GM19324 (cell line): ENCODE data around the gene OSBPL5.

ENCODE experiments used
- ATAC-seq: cut with Tn5 transposase; IDR thresholded peaks from one replicate; pipeline ENCODE4 v1.9.1; 2021; ENCODE audit warnings: mild to moderate bottlenecking, moderate library complexity; ENCODE audit not compliant: unreplicated experiment, low FRiP score

OSBPL5 gene

GRCh38 chr11:3152471-3153110 is 12.5 kb downstream of the OSBPL5 start:
- no peak for ATAC-seq

DNA sequence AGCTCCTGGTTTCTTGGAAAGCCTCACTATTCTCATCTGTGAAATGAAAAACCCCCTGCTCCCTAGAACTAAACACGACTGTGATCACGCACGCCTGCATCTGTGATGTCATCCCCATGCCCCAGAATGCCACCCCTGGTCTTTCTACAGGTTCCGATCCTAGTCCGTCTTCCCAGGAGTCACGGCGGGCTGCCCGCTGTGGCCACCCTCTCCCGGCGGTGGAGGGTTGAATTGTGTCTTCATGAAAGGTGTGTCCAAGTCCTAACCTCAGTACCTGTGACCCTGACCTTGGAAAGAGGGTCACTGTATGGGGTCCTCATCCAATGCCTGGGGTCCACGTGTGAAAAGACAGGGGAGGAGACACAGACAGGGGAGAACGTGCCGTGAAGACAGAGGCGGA is 14.4 kb downstream of the OSBPL5 start:
- ATAC-seq, result no peak

DNA sequence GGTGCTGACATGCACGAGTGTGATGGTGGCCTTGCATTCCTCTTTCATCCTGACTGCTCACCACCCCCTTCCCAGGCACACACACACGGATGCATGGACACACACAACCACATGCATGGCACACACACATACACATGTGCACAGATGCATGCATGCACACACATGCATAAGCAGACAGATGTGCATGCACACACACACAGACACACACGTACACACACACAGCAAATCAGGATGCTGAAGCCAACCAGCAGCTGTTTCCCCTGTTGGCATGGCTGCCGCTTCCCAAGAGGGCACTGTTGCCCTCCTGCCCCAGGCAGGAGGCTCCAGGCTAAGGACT is 15.3 kb downstream of the OSBPL5 start:
- ATAC-seq, result no peak

- no peak for ATAC-seq
These were observed 15.9 kb downstream of the OSBPL5 start for GRCh38 chr11:3148990-3149851.

DNA sequence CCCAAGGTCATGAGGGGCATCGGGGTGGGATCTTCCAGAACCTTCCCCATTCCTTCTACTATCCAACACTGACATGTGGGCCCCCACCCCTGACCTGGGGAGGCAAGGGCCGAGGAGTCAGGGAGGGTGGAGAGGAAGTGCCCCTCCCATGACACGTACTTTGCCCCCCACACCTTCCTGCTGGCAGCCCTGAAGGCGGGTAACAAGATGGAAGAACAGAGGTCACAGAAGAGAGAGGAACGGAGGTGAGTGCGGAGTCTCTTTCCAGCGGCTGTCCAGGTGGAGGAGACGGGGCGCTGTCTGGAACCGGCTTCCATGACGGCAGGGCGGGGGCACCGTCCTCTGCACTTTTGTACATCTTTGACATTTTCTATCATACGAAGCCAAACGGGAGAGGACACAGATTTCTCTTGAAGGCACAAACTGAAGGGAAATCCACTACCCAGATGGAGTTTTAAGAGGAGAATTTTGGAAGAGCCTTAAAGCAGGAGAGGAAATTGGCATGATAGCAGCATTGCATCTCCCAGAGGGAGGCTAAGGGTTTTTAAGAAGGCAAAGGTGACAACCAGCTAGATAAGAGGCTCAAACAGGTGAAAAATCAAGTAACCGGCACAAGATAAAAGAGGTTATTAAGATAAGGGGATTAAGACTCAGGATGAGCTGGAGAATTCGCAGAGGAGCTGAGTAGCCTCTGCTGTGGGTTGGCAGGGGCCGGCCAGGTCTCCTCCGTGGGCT is 16.7 kb downstream of the OSBPL5 start:
- ATAC-seq, result no peak

- ATAC-seq, result no peak
These were observed 17.5 kb downstream of the OSBPL5 start for GRCh38 chr11:3147626-3148025.

DNA sequence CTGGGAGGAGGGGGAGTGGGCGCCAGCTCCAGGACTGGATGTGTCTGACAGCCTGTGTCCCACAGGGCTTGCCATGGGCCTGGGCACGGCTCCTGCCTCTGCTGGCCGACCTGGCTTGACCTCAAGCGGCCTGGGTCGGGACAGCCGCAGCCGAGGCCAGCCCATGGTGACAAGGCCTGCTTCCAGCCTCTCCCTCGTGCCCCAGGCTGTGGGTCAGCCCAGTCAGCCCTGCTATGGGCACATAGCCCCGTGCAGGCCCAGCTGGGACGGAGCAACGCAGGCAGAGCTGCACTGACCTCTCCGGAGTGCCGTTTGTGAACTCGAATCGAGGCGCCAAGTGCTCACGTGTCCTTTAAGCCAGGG is 17.9 kb downstream of the OSBPL5 start:
- no peak for ATAC-seq

GRCh38 chr11:3146612-3147256 is 18.4 kb downstream of the OSBPL5 start:
- no peak for ATAC-seq

- no peak for ATAC-seq
These were observed 19.9 kb downstream of the OSBPL5 start for GRCh38 chr11:3145206-3145520.

DNA sequence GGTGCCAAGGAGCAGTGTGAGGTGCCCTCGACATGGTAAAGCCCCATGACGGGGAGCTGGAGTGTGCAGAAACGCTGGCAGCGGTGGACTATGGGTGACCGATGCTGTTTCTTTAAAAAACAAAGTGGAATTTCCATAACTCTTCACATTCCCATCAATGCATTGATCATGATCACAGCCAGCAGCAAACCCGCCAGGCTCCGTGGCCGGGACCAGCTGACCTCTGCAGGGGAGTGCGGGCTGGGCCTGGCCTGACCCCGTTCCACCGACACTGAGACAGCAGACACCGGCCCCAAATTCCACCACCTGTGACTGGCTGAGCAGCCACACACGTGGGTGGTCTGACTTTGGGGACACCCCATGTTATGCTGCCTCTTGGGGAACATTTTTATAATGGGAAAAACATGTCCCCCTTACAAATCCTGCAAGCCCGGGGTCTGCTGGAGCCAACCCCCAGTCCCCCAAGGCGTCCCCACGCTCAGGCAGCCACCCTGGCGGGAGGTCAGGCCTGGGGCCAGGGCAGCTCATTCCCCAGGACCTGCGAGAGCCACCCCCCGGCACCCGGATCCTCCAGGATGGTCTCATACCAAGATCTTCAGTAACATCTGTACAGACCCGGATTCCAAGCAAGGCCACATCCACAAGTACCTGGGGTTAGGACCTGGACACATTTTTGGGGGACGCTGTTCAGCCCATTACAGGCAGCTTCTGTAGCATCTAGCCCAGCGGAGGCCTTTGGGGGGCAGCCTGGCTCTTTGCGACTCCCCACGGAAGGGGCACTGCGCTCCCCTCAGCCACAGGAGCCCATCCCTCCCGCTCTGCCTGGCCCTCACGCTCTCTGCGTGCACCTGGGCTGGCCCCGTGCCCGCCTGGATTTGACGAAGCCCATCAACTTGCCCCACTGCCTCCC is 20.6 kb downstream of the OSBPL5 start:
- no peak for ATAC-seq

DNA sequence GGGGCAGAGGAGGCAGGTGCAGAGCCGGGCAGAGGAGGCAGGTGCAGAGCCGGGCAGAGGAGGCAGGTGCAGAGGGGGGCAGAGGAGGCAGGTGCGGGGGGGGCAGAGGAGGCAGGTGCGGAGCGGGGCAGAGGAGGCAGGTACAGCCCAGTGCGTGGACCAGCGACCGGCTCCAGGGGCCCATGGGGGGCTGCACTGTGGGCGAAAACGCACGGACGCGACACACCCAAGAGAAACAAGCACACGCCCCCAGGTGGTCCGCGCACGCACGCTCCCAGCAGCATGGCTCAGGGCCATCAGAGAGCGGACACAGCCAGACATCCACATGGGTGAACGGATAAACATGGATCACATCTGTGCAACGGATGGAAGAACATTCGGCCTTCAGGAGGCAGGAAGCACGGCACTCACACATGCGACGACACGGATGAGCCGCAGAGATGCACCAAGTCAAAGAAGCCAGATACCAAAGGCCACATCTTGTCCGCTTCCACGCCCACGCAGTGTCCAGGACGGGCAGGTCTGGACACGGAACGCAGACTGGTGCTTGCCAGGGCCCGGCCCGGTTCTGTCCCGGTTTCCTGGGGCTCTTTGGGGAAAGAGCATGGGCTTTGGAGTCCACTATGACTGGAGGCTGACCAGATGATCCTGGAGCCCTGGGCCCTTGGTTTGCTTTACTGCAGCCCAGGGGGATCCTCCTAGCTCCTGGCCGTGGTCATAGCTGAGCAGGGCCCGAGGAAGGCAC is 21.8 kb downstream of the OSBPL5 start:
- no peak for ATAC-seq

DNA sequence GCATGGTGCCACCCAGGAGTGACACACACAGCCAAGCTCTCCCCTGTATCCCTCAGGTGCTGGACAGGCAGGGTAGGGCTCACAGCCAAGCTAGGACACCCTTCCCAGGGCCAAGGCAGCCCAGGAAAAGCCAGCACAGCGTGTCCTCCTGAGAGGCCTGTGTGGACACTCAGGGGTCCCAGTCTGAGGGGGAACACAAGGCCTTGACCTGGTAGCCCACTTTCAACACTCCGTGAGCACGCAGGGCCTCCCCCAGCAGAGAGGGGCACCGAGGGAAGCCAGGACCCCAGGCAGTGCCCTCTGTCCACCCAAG is 24.9 kb downstream of the OSBPL5 start:
- ATAC-seq, result no peak

DNA sequence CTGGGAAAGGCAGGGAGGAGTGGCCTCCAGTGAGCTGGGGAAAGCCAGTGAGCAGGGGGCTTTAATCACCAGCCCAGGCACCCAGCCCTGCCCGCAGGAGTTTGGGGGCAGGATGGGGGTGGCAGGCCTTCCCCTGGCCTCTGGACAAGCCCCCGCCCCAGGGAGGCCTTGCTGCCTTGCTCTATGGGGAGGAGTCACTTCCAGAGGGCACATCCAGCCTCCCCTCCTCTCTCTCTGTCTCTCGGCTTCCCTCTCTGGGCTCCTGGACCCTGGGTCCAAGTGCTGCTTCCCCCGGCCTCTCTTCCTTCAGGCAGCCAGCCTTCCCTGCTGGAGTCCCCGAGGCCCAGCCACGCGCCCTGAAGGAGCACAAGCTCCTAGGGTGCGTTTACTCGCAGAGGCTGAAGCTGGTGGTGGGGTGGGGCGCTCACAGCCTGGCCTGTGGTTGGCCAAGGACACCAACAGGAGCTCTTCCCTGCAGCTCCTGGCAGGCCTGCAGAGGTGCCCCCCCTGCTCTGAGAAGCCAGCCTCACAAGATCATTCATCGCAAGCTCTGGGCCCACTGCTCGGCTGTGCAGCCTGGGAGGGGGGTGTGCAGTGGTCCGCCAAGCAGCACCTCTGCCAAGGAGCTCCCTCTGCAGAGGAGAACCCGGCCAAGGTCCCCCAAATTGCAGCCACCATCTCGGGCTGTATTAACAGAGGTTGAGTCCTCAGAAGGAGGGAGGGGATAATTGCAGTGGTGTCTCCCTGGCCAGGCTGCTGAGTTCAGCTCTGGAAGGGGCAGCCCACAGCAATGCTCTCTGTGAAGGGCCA is 25.4 kb downstream of the OSBPL5 start:
- ATAC-seq, result no peak

- no peak for ATAC-seq
These were observed 26.0 kb downstream of the OSBPL5 start for GRCh38 chr11:3139086-3139440.

DNA sequence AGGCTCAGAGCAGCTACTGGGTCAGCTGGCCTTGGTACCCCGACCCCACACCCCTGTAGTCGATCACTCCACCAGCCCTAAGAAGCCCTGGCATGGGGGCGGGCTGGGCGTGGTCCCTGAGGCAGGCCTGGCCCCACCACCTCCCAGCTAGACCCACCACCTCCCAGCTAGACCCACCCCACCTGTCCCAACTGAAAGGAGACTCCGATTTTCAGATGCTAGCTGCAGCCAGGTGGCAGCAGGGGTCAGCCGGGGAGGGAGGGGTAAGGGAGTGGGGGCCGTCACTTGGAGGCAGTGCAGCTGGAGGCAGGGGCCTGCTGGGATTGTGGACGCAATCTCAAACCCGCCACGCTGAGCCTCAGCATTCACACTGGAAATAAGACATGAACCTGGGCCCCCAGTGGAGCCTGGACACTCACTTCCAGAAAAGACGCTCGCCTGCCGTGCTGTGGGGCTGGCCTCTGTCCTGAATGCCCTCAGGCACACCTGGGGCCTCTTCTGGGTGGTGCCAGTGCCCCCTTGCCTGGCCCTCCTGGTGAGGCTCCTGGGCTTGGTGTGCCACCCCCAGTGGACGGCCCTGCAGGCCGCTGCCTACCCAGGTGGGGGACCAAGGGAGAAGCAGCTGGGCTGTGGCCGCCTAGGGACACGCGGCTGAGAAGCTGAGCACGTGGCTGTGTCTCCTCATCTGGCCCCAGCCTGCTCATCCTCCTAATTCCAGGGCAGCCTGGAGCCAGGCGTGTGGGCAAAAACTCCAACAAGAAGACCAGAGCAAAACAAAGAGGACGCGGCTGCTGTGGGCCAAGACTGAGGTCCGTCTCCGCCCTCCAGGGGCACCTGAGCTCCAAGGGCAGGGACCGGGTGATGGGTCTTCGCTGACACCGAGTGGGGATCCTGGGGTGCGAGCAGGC is 26.7 kb downstream of the OSBPL5 start:
- no peak for ATAC-seq

- no peak for ATAC-seq
These were observed 27.5 kb downstream of the OSBPL5 start for GRCh38 chr11:3137486-3138177.
